GM12878 (cell line): ENCODE data around the gene COX5A. TPM values are rescaled to one million over a fixed set of nuclear protein-coding genes. Genes with fewer than 3 reads are reported as not detected.

Experiments used
- GABPA ChIP-seq: IDR thresholded peaks from 2 replicates; pipeline ENCODE4 v1.6.1; 2014; ENCODE audit warnings: antibody characterized with exemption, low read depth, mild to moderate bottlenecking, inconsistent platforms
- PRDM15 ChIP-seq: fragments of 450-650 bp; formaldehyde crosslinking; IDR thresholded peaks from 2 replicates; pipeline ENCODE4 v1.4.0; 2020; ENCODE audit warnings: mild to moderate bottlenecking, moderate library complexity
- SKIL ChIP-seq: fragments of 450-650 bp; IDR thresholded peaks from 2 replicates; pipeline ENCODE4 v1.6.1; 2017; ENCODE audit warnings: mild to moderate bottlenecking, low read depth, inconsistent platforms; ENCODE audit not compliant: poor library complexity, severe bottlenecking
- SMARCA5 ChIP-seq: fragments of 450-650 bp; IDR thresholded peaks from 2 replicates; pipeline ENCODE4 v1.6.1; 2017; ENCODE audit warnings: mild to moderate bottlenecking
- TBL1XR1 ChIP-seq: IDR thresholded peaks from 2 replicates; pipeline ENCODE4 v1.6.1; 2012; ENCODE audit warnings: low read depth, low read length, improper control_type of control experiment
- USF1 ChIP-seq: IDR thresholded peaks from 2 replicates; pipeline ENCODE4 v1.6.1; 2011; ENCODE audit warnings: borderline replicate concordance, low read depth, mild to moderate bottlenecking, moderate library complexity, mixed read lengths, low read length; ENCODE audit not compliant: insufficient read depth; ENCODE audit errors: extremely low read length
- polyA plus RNA-seq, 11 experiments: library from polyadenylated mRNA; depleted of rRNA in 4 of 11; unstranded in 6 of 11; stranded (reverse) in 5 of 11; fragments of >200 nt; fragmentation: Nextera tagmentation in 4 of 11; fragmentation: Illumina TruSeq in 1 of 11; extraction: Ambion mirVana in 4 of 11; extraction: Trizol in 1 of 11; gene quantifications; 1 replicate in 1 of 11; 2 replicates in 10 of 11; pipeline versions ENCODE4 v1.2.1 to v1.2.3, GENCODE V29; 2011 to 2016; ENCODE audit warnings: inconsistent platforms in 2 of 11, missing spikeins in 2 of 11, low read depth in 1 of 11
- total RNA-seq, 4 experiments: library from RNA; depleted of rRNA in 3 of 4; stranded (reverse); fragments of >200 nt in 3 of 4; fragmentation: Illumina TruSeq in 1 of 4; extraction: Trizol in 1 of 4; gene quantifications; 2 replicates each; pipeline versions ENCODE4 v1.2.1 to v1.2.3, GENCODE V29; 2013 to 2021

The COX5A gene
- total and polyA plus RNA-seq, 10 of the 15 experiments (the other 5 are each of a cell fraction or from before 2014, with no cell fraction given): 84.5 to 1,218 (median 392) TPM

GRCh38 chr15:74951006-74951405 is 13.1 kb upstream of the COX5A start (continued):
- TF ChIP-seq SKIL (no peak), GABPA (no peak), TBL1XR1 (no peak), SMARCA5 (no peak), USF1 (no peak), PRDM15 (no peak)
